GM18909 (cell line): Measurements from ENCODE around the gene LPAR2.

Source experiments
- ATAC-seq: cut with Tn5 transposase; IDR thresholded peaks from one replicate; pipeline ENCODE4 v1.9.1; 2021; ENCODE audit warnings: mild to moderate bottlenecking; ENCODE audit not compliant: unreplicated experiment, poor library complexity

Gene LPAR2

DNA sequence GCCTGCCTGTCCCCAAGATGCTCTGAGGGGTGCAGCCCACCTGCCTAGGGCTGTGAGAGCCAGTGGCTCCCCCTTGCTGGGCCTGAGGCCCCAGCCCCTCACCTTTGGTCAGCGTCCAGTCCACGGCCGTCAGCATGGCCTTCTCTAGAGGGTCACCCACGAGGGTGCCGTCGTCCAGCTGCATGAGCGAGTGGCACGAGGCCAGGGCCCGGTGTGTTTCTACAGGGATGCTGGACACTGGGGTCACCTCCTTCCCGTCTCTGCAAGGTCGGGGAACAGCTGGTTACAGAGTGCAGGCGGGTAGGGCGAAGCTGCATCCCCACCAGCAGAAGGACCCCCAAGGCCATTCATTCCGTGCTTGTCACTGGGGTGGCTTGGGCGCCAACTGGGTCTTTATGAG is 26.4 kb upstream of the LPAR2 start:
- no peak for ATAC-seq

DNA sequence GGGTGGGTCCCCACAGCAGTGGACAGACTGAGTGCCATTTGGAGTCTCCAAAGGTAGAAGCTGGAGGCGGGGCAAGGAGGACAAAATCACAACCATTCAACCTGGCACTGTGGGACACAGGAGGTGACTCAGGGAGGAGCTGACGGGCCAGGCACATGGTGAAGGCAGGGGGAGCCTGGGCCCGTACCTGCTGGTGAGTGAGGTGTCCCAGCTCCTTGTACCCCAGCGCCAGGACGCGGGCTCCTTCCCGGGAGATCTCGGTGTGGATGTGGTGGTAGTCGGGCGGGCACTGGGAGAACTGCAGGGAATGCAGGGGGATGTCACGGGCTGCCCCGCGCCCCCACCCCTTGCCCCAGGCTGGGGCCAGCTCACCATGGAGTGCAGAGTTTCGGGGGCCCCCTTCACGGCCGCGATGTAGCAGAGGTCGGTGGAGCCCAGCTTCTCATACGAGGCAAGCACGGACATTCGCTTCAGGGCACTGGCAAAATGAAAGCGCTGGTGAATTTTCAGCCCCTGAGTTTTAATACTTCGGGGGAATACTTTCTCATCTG is 25.7 kb upstream of the LPAR2 start:
- ATAC-seq = no peak

DNA sequence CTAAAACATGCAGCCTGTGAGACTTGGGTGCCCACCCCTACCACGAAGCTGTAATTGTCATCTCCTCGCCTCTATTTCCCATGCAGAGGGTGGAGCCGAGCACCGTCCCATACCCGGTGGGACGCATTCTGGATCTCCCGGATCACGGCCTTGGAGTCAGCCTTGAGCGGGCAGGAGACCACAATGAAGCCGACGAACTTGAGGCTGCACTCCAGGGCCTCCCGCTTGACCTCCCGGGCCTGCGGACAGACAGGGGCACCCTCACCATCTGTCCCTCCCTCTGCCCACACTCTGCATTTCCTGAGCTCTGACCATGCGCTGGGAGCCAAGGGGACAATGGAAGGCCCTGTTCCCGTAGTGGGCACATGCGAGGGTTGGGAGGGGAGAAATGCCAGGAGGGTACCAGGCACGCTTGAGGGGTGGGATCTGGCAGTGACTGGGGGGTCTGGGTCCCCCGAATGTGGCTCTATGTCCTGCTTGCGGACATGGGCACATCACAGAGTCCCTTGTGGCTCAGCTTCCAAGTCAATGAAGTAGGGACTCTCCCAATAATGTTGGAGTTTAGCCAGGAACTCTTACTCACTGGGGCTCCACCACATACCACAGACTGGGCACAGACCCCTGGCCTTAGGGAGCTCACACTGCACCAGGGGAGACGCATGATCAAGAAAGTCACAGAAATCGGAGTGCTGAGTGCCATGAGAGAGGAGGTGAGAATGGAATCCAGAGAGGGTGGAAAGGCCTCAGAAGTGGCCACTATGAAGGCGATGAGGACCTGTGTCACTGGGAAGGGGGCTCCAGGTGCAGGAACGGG is 24.7 kb upstream of the LPAR2 start:
- no peak for ATAC-seq

DNA sequence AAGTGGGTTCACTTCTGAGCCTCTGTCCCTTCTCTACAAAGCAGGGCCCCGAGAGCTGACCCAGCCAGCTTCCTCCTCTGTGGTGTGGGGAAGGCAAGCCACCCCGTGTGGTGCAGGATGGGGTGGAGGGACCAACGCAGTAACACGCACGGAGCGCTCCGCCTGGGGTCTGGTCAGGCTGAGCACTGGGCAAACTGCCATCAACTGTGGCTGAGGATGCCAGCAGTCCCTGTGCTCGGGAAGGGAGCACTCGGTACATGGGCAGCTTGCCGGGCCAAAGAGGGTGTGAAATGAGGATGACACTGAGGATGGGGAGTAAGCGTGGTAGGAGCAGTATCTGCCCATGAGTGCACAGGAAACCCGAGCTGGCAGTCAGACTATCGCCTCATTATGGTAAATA is 23.1 kb upstream of the LPAR2 start:
- no peak for ATAC-seq

DNA sequence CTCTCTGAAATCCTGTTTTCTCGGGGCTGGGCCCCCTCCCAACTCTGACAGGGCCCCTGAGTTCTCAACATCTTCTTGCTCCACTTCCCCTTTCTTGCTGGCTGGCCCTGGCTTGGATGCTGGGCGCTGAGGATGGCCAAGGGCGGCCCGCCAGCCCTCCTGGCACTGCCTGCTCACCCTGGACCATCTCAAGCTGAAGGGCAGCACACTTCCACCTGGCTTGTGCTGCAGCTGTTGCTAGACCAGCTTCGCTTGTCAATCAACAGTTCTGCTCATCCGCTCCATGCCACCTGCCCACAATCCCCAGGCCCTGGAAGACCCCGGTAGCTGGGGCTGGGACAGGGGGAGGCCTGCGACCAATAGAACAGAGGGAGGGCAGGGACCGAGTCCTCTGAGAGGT is 22.3 kb upstream of the LPAR2 start:
- ATAC-seq = no peak

DNA sequence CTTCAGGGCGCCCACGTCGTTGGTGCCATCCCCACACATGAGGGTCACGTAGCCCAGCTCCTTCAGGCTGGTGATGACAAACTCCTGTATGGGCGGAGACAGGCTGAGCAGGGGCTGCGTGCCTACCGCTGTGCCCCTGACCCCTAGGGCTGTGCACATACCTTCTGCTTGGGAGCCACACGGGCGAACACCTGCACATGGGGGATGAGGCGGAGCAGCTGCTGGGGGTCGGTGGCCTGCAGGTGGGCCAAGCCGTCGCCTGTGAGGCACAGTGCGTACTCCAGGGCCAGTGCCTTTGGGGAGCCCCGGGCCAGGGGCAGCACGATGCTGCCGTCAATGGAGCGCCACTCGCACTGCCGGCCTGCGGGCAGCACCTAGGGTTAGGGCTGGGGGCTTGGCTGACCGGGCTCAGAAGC is 21.6 kb upstream of the LPAR2 start:
- no peak for ATAC-seq

DNA sequence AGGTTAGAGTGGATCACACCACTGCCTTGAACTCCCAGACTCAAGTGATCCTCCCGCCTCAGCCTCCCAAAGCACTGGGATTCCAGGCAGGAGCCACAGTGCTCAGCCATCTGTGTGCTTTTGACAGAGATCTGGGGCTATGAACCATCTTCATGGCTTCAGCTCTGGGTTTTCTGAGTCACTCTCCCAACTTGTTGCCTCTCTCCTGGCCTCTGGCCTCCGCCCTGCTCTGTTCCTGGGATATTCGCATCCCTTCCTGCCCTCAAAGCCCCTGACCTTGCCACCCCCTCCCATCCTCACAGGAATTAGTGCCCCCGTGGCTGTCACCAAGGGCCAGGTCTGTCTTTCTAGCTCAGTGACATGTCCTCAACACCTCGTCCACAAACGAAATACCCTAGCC is 21.1 kb upstream of the LPAR2 start:
- no peak for ATAC-seq

DNA sequence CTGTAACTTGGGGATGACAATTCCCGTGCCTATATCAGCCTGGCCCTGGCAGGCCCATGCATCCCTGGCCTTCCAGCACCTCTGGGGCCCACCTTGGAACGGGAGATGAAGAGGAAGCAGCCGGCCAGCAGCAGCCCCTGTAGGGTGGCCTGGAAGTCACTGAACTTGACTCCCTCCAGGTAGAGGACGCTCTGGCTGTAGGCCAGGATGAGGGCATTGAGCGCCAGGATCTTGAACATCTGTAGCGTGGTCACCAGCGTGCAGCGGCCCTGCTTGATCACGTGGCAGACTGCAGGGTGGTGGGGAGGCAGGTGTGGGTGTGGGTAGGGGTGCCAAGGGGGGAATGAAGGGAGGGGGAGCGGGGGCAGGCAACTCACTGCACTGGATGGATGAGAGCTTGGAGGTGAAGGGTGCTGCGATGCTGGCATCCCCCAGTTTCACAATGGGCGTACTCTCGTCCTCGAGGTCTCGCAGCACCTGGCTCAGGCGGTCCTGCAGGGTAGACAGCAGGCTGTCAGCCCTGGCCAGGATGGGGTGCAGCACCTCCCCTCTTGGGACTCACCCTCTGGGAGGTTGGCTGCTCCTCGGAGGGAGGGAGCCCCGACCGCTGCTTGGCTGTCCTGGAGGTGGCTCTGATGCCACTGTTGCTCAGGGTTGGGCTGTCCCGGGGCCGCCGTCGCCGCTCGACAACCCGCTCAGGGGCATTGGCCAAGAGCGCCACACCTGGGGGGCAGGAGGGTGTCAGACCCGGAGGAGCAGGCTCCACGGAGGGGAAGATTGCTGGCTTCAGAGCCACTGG is 19.2 kb upstream of the LPAR2 start:
- ATAC-seq = no peak

DNA sequence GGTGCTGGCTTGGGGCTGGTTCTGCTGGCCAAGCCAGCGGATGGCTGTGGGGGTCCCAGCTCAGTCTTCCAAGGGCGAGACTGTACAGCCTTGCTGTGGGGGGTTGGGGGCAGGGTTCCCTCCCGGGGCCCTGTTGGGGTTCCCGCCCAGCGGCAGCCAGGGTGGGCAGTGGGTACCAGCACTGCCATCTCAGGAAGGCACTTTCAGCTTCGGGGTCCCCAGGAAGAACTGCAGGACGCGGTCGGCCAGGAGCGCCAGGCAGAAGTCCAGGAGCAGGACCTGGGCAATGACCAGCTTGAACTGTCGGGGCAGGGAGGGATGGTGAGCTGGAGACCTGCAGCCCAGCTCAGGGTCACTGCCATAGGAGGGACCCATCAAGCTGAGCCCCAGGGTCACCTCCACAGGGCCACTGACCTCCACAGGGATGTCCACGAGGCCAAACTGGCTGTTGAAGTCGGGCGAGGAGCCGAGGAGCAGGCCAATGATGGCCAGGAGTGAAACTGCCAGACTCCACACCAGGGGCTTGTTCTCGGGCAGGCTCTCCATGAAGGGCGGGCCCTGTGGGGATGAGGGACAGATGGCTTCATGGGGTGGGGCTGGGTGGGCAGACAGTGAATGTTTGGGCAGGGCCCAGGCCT is 17.3 kb upstream of the LPAR2 start:
- no peak for ATAC-seq

DNA sequence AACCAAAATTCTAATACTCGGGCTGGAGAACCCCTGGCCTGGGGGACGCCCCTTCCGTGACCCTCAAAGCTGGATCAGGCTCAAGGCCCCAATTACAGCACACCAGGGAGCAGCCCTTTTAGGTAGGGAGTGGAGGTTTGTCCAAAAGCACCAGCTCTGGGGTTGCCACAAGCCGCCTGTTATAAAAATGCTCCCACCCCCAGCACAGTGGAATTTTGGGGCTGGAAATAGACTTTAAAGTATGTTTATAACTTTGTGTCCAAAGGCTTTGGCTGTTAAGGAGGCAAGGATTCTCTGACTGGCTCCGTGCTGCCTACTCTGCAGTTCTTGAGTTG is 16.0 kb upstream of the LPAR2 start:
- ATAC-seq = no peak

DNA sequence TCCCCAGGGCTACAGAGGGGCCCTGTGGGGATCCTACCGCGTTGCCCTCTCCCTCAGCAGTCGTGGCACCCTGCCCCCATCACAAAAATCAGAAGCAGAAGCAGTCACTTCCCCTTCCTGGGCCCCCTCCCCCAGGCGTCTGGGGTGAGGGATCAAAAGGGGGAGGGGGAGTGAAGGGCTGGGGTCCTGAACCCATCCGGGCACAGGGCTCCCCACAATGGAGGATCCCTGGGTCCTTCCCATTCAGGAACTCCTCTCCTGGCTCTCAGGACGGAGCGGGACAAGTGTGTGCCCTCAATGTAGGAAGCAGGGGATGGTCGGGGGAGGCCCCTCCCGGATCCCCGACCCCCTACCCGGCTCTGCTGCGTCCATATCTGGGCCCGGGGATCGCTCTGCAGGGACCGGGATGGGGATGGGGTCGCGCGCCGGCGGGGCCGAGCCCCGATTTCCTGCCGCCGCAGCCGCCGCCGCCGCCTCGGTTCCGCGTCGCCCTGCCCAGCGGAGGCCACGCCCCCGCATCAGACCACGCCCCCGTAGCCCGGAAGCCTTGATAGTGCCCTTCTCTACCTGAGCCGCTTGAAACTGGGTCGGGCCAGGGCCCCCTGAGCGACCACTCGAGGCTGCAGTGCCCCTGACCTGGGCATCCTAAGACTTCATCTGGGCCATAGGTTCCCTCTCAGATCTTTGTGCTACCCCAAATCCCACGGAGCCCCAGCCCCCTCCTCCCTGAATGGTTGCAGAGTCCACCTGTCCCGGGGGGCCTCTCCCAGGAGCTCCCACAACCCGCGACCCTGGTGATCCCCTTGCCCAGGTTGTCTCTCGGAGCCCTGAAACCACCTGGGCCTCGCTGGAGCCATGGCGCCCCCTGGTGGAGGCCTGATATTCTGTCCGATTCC is 15.4 kb upstream of the LPAR2 start, which contains the start of gene GMIP:
Gene GMIP, minus strand, starts transcription at position 500 of the 896 bp plus-strand sequence. Its CDS starts 128 bp downstream, at position 372.
- peak; percentile 74 for ATAC-seq

DNA sequence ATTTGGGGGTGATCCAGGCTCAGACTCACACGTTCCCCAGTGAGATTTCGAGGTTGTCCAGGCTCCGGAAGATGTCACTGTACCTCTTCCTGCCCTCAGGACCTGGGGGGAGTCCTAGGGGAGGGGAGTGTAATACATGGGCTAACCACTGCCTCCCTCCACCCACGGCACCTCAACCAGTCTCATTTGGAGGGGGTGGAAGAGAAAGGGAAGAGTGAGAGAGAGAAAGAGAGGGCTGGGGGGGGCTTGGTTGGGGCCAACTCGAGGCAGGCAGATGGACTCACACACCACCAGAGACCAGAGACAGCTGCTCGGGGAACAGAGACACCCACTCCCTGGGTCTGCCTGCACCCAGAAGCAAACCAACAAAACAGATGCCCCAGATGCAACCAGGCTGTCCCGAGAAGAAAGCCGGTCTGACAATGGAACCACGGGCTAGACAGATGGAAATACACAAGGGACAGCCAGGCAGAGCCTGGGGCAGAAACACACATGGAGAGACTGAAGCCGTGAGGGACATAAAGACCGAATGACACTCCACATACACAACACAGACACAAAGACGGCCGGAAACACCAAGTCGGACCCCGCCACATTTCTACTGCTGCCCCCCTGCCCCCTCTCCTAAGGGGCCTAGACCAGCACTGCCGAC is 14.6 kb upstream of the LPAR2 start:
- ATAC-seq = peak; percentile 14

DNA sequence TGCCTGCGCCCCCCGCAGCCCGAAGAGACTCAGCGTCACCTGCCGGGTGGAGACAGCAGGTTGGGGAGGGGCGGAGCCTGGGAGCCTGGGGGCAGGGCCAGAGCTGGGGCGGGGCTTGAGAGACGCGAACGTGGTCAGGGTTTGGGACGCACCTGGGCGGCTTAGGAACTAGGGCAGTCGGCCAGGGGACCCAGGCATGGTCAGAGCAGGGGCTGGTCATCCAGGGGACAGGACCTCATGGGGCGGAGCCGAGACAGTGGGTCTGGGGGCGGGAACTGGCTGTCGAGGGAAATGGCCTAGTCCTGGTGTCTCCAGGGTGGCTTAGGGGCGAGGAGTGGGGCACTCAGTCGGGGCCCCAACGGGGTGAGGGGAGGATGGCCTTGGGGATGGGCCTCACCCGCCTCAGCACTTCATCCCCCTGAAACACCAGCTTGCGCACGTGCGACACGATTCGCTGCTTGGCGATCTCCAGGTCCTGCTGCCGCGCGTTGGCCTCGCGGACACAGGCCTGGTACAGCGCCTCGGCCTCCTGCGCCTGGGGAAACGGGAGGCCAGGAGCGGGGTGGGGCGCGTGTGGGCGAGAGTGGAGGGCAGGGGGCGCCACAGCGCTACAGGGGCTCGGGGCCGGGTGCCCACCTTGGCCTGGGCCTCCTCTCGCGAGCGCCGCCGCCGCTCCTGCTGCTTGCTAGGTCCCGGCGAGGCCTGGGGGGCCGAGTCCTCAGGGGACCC is 9.7 kb upstream of the LPAR2 start:
- no peak for ATAC-seq

DNA sequence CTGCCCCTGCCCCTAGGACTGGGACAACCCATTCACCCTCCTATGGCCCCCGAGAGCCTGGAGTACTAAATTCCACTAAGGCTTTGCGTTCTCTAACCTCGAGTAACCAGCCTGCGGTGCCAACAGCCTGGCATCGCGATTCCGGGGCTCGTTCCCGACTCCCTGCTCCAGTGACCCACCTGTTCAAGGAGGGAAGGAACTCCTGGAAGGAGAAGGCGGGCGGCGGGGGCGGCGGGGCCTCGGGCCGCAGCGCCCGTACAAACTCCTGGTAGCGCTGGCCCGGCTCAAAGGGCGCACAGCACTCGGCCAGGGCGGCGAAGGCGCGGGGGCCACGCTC is 9.1 kb upstream of the LPAR2 start:
- no peak for ATAC-seq

DNA sequence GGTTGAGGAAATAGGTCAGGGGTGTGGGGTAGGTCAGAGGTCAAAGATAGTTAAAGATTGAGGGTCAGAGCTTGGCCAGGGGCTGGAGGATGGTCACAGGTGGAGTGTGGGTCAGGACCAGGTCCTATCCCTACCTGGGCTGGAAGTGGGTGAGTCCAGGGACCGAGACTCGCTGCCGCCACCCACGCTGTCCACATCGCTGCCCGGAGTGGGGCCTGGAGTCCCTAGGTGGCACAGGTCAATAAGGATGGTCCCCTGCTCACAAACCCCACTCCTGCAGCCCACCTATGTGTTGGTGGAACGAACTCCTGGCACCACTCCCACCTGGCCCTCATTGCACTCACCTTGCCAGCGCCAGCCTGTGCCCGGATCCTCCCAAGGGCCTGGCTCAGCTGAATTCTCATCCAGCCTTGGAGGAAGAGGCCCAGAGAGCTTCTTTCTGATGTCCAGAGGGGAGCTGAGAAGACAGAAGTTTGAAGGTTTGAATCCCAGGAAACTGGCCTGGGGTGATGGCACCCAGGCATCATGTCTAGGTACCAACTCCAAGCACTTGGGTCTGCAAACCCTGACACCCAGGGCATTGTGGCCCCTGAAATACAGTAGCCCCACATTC is 8.7 kb upstream of the LPAR2 start:
- ATAC-seq = no peak

DNA sequence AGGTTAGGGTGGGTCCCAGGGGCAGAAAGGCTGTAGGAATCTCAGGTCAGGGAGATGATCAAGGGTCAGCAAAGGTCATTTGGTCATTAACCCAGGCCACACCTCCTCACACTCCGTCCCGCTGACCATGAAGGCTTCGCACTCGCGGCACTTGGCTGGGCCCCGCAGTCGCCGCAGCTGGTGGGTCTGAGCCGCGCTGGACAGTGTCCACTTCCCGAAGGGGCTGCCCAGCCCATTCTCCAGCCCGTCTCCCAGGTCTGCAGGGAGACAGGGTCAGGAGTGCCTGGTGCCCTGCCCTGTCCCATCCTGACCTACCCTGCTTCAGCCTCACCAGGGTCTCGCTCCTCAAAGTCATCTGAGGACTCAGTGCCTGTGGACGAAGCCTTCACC is 7.3 kb upstream of the LPAR2 start:
- ATAC-seq = no peak

DNA sequence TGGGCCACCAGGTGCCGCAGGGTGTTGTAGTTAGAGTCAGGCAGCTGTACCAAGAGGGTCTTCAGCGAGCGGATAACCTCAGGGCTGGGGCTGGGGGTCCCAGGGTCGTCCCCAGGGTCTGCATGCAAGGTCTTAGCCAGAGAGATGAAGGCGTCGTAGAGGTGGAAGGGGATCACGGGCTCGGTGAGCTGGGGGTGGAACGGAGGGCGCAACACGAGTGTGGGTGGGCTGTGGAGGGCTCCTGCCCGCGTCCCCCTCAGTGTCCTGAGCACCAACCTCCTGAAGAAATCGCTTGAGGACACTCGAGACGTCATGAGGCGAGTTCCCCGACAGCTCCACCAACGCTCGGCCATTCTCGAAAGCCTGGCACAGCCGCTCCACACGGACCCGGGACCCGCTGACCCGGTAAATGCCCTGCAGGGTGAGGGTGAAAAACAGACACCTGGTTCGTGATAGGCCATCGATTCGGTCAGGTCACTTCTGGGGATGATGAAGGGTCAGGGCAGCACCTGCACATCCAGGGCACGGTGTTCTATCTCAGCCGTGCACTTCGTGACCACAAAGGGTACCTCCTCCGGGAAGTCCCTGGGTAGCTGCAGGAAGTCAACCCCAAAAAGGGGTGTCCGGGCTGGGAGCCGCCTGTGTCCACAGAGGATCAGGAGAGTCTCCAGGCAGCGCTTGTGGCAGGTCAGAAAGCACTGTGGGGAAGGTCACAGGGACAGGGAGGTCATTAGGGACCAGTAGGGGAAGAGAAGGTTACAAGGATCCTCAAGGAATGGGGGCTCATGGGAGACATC is 6.7 kb upstream of the LPAR2 start:
- no peak for ATAC-seq
